Amniotic epithelial cell (primary cell): ENCODE measurements around the gene PIGN.
"Not testable (repeated sequence)": the region's sequence is repeated elsewhere in the genome, so short reads cannot be mapped to it uniquely, and the experiment has no call there.

ENCODE experiments used
- DNase-seq: peaks from one replicate; pipeline ENCODE4 v3.0.0-alpha.2; 2010; ENCODE audit warnings: low read depth

PIGN gene

DNA sequence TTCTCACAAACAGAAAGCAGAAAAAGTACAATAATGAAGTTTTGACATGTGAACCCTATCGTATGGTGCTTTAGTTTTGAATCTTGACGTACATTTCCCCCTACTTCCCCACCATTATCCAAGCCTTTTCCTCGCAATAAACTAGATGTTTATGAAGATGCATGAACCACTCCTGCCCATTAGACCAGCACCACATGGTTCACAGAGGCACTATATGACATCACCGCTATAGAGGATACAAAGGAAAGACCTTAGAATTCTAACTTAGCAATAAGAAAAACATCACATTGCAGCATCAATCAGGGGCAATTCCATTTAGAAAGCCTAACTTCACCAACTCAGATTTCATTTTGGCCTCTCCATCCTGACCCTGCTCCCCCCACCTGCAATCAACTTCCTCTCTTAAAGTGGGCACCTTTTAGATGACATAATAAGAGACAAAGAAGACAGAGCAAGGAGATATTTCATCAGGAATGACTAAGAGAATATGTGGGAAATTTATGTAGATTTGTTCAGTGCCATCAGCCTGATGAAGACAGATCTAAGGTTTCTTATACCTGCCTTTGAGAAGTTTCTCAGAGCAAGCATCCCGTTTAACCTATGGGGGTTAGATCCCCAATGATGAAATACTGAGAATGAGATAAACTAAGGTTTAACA lies 124.9 kb downstream of the PIGN start:
- DNase-seq = no peak

GRCh38 chr18:62060820-62061219 lies 126.0 kb downstream of the PIGN start:
- no peak for DNase-seq

DNA sequence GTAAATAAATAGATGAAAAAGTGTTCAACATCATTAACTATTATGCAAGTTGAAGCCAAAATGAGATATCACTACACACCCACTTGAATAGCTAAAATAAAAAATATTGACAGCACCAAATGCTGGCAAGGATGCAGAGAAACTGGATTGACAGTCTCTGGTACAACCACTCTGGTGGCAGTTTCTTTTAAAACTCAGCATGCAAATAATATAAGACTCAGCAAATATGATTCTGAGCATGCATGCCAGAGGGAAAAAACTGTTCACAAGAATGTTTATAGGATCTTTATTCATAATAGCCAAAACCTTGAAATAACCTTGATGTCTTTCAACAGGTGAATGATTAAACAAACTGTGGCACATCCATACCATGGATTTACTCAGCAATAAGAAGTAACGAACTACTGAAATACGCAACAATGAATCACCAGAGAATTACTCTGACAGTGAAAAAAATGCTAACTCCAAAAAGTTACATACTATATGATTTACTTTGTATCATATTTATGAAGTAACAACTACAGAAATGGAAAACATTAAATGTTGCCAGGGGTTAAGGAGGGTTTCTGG lies 131.8 kb downstream of the PIGN start:
- DNase-seq = no peak

GRCh38 chr18:62048279-62048678 lies 138.6 kb downstream of the PIGN start:
- DNase-seq = no peak

GRCh38 chr18:62045316-62045715 lies 141.5 kb downstream of the PIGN start:
- no peak for DNase-seq

GRCh38 chr18:62044490-62045000 lies 142.3 kb downstream of the PIGN start:
- no peak for DNase-seq

GRCh38 chr18:62037989-62038778 lies 148.7 kb downstream of the PIGN start:
- DNase-seq = peak; percentile 60

GRCh38 chr18:62037012-62037742 lies 149.7 kb downstream of the PIGN start:
- no peak for DNase-seq

DNA sequence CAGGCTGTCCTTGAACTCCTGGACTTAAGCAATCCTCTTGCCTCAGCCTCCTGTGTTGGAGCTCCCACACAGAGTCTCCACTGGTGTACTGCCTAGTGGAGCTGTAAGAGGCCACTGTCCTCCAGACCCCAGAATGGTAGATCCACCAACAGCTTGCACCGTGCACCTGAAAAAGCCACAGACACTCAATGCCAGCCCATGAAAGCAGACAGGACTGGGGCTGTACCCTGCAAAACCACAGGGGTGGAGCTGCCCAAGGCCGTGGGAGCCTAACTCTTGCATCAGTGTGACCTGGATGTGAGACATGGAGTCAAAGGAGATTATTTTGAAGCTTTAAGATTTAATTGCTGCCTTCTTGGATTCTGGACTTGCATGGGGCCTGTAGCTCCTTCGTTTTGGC lies 152.6 kb downstream of the PIGN start:
- DNase-seq = not testable (repeated sequence)

DNA sequence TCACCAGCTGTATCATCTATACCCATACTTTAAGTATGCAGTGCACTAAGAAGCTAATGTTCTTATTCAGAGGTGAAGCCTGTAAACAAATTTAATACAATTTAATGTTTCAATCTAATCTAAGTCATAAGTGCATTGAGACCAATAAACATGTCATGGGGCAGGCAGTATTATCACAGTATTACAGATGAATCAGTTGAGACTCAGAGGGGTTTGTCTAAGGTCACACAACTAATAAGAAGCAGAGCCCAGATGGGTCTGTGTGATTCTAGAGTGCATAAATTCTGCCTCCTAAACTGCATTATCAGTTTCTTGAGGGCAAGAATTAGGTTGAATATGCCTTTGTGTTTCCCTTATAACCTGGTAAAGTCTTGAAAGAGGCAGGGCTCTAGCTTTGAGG lies 153.1 kb downstream of the PIGN start:
- no peak for DNase-seq

DNA sequence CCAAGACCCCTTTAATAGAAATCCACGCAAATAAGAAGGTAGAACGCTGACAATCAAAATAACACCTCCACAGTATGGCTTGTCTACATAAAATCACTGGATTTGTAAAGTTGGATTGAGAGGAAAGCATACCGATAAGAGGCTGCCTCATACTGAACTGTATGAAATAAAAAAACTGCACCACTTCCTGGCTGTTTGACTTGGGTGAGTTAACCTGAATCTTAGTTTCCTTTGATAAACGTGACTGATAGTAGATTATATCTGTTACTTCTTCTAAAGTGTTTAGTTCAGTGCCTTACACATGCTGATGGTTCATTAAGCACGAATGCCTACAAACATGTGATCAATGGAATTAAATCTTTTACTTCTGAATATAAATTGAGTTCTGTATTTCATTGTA lies 153.6 kb downstream of the PIGN start:
- DNase-seq = no peak

GRCh38 chr18:62030091-62030985 lies 156.5 kb downstream of the PIGN start:
- peak; percentile 85 for DNase-seq

DNA sequence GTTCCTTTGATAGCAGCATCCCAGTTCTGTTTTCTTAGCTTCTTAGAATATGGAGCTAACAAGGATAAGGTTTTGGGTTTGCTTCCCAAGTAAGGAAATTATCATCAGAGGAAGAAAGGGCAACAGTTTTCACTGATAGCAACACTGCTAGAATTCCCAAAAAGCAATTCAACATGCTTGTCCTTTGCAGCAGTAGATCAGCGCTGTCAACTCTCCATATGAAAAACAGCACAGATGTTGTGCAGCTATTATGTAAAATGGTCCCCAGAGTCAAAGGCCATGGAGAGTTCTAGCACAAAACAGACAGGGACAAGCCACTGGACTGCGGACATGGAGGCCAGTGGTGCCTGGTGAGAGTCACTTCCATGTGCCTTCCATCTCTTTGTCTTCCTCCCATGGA lies 158.1 kb downstream of the PIGN start:
- DNase-seq = no peak

DNA sequence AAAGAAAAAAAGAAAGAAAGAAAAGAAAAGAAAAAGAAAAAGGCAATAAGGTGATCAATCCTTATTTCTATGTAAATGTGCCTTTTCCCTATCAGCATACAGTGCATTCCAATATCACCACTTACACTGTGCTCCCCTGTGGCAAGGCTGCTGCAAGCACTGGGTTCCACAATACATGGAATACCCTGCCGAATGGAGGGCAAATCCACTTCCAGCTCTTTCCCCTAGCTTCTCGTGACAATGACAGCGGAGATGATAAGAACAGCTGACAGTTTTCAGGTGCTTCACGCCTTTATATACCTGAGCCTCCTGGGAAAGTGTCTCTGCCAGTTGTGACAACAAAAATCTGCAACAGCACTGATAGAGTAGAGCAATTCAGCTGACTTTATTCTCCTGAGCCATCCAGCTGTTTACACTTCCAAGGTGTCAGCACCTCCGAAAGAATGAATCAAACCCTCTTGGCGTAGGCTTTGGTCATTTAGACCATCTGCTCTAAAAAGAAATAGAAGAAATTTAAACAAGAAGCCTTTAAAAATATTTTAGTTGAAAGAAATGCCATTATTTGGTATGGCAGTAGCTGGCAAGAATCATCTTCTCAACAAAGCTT lies 158.8 kb downstream of the PIGN start:
- no peak for DNase-seq

GRCh38 chr18:62026586-62026985 lies 160.3 kb downstream of the PIGN start:
- peak; percentile 78 for DNase-seq

GRCh38 chr18:62024983-62025382 lies 161.9 kb downstream of the PIGN start:
- no peak for DNase-seq

DNA sequence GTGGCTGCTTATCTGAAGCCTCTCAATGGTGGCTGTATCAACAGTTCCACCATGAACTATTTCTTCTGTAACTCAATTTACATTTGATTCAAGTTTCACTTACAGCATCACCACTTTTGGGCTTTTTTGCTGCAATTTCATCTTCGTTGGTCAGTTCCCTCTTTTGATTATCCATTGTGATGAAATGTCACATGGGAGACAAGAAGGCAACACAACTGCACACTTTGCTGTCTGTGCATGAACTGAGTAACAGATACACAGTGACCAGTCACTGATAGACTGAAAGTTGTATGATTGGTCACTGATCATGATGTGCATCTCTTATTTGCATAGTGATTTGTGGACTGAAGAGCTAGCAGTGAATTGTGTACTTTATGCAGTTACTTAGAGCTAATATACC lies 163.3 kb downstream of the PIGN start:
- DNase-seq = no peak

DNA sequence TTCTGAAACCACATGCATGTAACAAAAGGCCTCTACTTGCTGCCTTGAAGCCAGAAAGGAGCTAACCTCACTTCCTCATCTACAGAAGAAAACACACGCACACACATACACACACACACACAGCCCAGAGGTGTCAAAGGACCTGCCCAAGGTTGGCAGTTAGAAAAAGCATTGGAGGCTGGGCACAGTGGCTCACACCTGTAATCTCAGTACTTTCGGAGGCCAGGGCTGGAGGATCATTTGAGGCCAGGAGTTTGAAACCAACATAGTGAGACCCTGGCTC lies 168.2 kb downstream of the PIGN start:
- no peak for DNase-seq

DNA sequence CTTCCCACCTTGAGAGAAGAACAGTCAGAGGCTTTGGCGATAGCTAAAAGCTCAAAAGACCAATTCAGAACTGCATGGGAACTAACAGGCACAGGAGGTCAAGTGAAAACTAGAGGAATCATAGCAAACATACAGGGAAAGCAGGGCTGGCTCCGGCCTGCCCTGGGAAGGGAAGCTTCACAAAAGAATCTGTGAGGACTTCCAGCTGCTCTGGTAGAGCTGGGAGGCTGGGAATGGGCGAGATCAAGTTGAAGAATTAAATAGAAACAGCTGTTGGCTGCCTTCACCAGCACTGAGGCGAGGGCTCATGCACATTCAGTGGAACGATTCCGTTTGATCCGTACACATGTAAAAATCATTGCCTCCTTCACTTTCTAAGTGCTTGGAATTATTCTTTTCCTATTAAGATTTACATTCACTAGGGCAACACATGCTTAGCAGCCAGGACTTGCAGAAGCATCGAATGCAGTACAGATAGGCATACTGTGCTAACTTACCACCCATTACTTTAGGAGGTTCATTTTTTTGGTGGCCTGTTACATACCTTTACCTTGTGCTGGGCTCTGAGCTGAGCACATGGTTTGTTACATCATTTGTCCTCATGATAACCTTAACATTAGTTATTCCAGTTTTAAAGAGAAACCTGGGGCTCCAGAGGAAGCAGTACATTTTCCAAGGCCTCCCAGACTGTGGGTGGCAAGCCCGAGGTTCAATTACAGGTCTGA lies 168.7 kb downstream of the PIGN start:
- DNase-seq = peak; percentile 15

GRCh38 chr18:62017618-62018017 lies 169.2 kb downstream of the PIGN start:
- DNase-seq = no peak

DNA sequence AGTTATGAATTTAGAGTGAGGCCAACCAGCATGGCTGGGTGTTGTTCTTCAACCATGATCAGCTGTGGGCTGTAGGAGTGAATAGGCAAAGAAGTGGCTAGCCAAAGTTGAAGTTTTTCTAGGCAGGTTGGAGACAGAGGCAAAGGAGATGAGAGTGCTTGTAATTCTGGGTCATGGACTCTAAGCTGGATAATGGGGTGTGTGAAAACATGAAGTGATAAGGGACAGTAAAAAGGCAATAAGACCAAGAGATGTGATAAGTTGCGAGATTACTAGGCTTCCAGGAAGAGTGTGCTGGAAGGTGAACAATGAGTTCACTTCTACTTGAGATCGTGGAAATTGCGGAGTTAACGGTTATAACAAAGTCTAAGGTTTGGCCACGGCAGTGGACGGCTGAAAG lies 175.4 kb downstream of the PIGN start:
- no peak for DNase-seq
